Skin of body (tissue), 2 donors: ENCODE data around the gene CANT1. TPM values are rescaled to one million over a fixed set of nuclear protein-coding genes. Genes with fewer than 3 reads are reported as not detected.
A peak's percentile ranks its signal among the peaks of the same experiment; 100 is the strongest.

Experiments
- DNase-seq: peaks from one replicate; lab custom pipeline; 2025; lab: John Stamatoyannopoulos, UW
- total RNA-seq: library from RNA; depleted of rRNA; stranded (reverse); fragments of >200 nt; gene quantifications from one replicate; pipeline ENCODE4 v1.2.3, GENCODE V29; 2014

CANT1 gene
- total RNA-seq, 1 donor from 2014 or later: 17.9 TPM

DNA sequence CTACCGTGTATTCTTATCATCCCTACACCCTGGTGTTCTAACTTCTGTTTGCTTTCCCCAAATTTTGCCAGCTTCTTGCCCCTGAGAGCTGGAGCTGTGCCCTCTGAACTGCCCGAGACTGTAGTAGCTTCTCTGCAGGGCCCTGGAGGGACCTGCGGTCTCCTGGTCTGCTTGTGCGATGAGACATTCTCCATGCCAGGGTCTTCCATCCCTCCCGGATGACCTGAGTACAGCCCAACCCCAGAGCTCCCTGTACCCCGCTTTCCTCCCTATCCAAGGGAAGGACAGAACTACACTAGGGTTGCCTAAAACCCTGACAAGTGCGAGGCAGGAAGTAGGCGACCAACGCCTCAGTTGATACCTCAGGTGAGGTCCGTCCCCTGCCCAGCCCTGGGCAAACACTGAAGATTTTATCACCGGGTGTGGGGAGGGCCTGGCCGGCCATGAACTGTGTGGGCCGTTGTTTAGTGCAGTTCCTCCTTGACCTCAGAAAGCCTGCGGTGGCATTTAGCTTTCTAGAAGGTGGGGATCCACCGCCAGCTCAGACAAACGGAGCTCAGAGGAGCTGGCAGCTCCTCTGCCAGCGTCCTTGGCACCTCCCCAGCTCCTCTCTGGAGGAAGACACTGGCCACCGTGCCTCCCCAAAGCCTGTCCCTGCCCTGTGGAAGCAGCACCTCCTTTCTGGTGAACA is 13.7 kb downstream of the CANT1 start:
- DNase-seq: no peak

GRCh38 chr17:78995022-78995760 is 14.4 kb downstream of the CANT1 start:
- no peak for DNase-seq

GRCh38 chr17:78993981-78994671 is 15.4 kb downstream of the CANT1 start:
- DNase-seq: no peak

GRCh38 chr17:78993241-78993956 is 16.2 kb downstream of the CANT1 start:
- no peak for DNase-seq

DNA sequence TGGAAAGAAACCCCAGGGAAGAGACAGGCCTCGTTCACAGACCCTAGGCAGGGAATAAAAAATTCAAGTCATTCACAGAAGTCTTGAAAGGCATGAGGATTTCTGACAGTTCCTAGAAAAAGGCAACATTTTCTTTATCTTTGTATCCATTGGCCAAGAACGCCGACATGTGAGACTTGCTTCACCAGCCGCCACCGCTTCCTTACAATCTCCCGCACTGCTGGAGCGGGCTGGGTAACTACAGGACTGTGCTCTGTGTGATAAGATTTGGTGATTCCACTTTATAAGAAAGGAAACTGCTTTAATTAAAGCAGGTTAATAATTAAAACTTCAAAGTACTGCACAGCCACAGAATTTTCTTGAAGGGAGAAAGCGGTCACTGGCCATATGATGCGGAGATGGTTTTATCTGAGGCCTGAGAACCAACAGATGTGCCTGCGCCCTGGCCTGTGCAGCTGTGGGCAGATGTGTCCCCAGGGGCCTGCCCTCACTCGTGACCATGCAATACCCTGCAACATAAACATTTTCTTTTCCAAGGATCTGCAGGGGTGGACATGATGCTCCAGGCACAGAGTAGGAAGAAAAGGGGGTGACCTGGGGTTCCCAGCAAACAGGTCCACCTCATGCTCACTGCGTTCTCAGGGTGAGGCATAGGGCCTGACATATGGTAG is 16.9 kb downstream of the CANT1 start:
- no peak for DNase-seq

GRCh38 chr17:78991906-78992532 is 17.5 kb downstream of the CANT1 start:
- no peak for DNase-seq

DNA sequence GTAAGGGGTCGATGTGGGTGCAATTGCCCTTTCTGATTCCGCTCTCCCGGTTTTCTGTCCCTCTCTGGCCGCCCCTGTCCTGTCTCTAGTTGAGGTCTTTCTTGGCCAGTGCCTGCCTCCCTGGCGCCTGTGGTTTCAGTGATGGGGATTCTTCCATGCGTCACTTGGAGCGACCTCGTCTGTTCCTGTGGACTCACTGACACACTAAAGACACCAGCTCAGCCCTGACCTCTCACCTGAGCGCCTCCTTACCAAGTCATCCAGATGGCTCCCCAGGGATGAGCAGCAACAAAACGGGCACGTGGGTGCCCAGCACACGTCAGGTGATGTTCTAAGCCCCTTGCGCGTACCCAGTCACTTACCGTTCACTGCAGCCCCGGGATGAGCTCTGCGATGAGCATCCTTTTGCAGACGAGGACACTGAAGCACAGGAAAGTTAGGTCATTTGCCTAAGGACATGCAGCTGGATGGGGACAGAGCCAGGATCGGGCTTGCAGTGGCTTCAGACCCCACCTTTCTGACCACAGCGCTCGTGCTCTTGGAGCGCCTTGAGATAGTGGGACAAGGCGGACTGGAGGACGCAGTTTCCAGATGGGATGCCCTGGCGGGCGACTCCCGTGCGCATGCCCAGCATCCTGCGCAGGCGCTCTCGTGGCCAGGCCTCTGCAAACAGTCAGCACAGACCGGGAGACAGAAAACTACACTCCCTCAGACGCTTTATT is 18.4 kb downstream of the CANT1 start:
- DNase-seq: no peak

GRCh38 chr17:78990349-78991016 is 19.1 kb downstream of the CANT1 start:
- DNase-seq: no peak

DNA sequence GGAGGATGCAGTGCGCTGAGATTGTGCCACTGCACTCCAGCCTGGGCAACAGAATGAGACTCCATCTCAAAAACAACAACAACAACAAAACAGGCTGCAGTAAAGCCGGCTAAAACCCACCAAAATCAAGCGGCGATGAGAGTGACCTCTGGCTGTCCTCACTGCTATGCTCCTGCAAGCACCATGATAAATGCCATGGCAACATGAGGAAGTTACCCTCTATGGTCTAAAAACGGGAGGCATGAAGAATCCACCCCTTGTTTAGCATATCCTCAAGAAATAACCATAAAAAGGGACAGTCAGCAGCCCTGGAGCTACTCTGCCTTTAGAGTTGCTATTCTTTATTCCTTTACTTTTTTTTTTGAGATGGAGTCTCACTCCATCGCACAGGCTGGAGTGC is 21.4 kb downstream of the CANT1 start:
- DNase-seq: no peak

GRCh38 chr17:78986649-78987328 is 22.8 kb downstream of the CANT1 start:
- DNase-seq: no peak

DNA sequence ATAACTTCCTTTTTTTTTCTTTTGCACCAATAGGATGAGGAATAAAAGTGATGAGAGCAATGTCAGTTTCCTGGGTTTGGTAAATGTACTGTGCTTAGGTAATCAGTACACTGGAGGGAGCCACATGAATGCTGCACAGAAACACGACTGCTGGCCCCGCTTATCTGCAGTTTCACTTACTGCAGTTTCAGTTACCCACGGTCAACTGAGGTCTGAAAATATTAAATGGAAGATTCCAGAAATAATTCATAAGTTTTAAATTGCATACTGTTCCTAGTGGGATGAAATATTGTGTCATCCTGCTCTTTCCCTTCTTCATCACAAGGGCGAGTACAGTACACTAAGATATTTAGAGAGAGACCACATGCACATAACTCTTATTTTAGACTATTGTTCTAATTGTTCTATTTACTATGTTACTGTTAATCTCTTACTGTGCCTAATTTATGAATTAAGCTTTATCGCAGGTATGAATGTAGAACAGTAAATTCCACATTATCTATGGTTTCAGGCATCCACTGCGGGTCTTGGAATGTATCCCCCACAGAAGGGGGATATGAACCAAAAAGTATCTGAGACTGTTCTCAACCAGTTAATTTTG is 23.4 kb downstream of the CANT1 start:
- no peak for DNase-seq

- no peak for DNase-seq
These were observed 24.2 kb downstream of the CANT1 start for GRCh38 chr17:78985395-78985794.

DNA sequence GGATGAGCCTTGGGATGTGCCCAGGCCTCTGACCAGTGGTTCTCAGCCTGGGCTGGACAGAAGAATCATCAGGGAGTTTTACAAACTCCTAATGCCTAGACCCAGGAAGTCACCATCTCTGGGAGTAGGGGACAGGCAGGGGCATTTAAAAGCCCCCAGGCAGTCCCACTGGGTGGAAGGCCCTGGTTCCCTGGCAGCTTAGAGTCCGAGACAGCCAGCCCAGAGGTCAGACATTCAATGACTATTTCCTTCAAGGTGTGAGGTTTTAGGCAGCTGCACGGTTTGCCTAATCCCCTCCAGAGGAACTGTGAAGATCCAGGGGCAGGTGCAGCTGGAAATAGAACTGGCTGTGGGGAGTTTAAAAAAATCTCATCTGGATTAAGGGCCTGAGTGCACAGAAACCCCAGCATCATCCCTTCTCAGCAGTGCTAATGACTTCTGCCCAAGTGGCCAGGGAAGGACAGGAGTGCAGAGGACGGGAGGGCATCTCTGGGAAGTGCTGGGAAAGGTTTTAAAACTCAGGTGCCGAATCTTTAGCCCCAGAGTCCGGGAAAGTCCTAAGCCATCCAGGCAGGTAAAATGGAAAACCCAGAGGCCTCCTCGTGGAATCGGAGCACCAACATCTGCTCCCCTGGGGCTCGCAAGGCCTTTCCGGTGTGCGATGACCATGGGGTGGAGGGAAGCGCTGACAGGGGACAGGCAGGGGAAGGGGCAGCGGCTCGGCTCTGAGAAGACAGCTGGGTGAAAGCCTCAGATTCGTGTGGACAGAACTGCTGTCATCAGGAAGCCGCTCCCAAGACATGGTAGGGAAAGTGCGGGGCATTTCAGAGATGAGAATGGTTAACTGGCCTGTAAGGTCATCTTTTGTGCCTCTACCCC is 28.3 kb downstream of the CANT1 start:
- no peak for DNase-seq

DNA sequence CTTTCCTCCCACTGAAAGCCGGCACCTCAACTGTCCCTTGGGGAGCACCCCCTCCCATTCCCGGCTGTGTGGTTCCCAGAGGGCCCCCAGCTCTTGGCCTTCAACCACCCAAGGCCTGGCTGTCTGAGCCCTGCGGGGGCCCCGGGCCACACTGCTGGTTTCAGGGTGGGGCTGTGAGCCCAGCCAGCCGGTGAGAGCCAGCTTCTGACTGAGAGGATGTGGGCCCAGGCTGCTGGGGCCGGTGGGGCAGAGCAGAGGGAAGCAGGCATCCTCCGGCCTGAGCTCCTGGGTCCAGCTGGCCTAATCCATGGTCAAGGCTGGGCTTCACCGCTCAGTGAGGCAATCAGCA is 29.0 kb downstream of the CANT1 start:
- DNase-seq: no peak

- DNase-seq: peak; percentile 42
These were observed 29.6 kb downstream of the CANT1 start, which contains the start of gene LGALS3BP for GRCh38 chr17:78979780-78980623. TSS of gene LGALS3BP (minus strand) at chr17:78979923. CDS start at chr17:78977191, 2,732 bp downstream.
